DND-41 (cell line): ENCODE measurements around the gene CCL27.

Experiments
- CTCF ChIP-seq: IDR thresholded peaks from 2 replicates; pipeline ENCODE4 v1.5.1; 2012; ENCODE audit warnings: borderline replicate concordance, low read length, moderate library complexity, mild to moderate bottlenecking; ENCODE audit not compliant: poor library complexity, severe bottlenecking; ENCODE audit errors: extremely low read depth
- EZH2 ChIP-seq: IDR thresholded peaks from 3 replicates; pipeline ENCODE4 v1.6.1; 2012; ENCODE audit warnings: borderline replicate concordance, low read depth, mild to moderate bottlenecking, moderate library complexity, low read length, inconsistent platforms; ENCODE audit not compliant: severe bottlenecking

GRCh38 chr9:34659592-34660253 lies 2.7 kb downstream of the CCL27 start:
- no peak for TF ChIP-seq CTCF
- no peak for TF ChIP-seq EZH2
